GM12875 (cell line): ENCODE measurements around the gene CALML5.

ENCODE experiments used
- H3K4me3 ChIP-seq: one replicate; pipeline ENCODE4 v1.5.1; 2011; ENCODE audit warnings: low read depth, low read length, control low read depth
- CTCF ChIP-seq: IDR thresholded peaks from 2 replicates; pipeline ENCODE4 v1.5.1; 2011; ENCODE audit warnings: low read depth, mild to moderate bottlenecking, control low read depth, inconsistent platforms, low read length, moderate library complexity, borderline replicate concordance; ENCODE audit not compliant: insufficient read depth

Gene CALML5

GRCh38 chr10:5498791-5499492, 428 bp downstream of the CALML5 start:
- no peak for TF ChIP-seq CTCF
- H3K4me3 ChIP-seq: no peak overlapping the region

DNA sequence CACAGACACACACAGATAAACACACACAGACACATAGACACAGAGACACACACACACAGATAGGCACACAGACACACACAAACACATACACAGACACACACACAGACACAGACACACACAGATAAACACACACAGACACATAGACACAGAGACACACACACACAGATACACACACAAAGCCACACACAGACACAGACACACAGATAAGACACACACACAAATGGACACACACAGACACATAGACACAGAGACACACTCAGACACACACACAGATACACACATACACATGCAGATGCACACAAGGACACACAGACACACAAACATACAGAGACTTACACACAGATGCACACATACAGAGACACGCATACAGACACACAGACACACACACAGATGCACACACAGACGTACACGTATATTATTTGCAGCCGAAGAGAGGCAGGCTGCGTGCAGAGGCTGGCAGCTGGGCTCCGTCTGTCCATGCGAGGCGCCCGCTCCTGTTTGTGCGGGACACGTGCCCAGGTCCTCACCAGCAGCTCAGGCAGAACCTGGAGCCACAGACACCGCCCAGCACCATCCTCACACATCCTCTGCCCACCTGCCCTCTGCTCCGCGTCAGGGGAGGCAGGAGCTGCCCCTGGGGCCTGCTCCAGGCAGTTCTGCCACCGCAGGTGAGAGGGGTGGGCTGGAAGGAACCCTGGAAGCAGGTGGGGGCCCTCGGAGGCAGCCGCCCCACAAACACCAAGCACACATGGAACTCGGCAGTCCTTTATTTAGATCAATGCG, 1.2 kb downstream of the CALML5 start:
- H3K4me3 ChIP-seq: no peak overlapping the region
- no peak for TF ChIP-seq CTCF

- no peak overlapping the region for H3K4me3 ChIP-seq
- no peak for TF ChIP-seq CTCF
These were observed 2.1 kb downstream of the CALML5 start for GRCh38 chr10:5497289-5497688.

DNA sequence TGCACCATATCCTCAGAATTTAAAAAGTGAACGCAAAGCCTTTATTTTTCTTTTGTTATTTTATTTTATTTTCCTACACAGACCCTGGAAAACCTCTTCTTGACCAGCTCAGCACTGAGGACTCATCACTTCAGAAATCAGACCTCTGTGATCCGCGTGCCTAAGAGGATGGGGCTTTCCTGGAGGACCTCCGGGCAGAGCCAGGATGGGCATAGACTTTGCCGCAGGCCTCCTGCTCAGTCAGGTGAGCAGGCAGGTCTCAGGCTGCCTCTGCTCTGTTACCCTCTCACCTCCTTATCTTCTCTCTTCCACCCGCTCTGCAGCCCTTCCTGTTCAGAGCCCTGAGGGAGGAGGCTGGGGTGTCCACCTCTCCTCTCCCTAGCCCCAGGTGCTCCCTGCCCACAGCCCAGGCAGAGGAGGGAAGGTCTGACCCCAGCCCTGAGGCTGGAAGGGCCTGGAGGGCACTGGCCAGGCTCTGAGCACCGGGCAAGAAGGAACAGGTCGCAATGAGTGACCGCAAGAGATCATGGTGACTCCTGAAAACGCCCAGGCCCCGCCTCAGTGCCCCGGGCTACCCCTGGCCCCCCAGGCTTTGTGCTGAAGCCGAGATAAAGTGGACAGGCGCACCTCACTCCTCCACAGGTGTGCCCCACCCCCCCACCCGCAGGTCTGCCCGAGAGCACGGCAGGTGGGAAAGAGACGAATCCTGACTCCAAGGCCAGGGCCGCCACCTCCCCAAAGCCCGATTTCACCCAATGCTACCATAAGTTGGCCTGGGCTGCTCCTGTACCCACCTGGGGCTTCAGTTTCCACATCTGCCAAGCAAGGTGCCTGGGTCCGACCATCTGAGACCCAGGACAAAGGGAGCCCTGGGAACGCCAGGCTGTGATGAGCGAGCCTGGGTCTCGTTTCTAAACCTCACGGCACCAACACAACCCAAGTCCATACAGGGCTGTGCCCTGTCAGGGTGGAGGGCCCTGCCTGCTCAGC, 2.8 kb downstream of the CALML5 start:
- no peak overlapping the region for H3K4me3 ChIP-seq
- TF ChIP-seq CTCF: no peak

- TF ChIP-seq CTCF: no peak
These were observed 4.8 kb downstream of the CALML5 start for GRCh38 chr10:5494611-5495010.

DNA sequence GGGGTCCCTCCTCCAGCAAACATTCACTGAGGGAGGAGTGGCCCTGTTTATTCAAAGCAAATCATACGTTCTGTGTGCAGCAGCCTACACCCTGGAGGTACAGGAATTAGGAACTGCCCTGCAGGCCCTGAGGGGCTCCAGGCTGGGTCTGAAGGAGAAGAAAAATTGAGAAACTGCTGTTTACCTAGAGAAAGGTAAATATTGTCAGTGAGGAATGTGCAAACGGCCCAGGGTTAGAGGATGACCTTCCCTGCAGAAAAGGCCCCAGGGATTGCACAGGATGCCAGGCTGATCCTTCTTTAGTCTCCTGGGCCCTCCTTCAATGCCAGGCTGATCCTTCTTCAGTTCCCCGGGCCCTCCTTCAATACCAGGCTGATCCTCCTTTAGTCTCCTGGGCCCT, 5.7 kb downstream of the CALML5 start:
- H3K4me3 ChIP-seq: no peak overlapping the region

More at GRCh38 chr10:5494611-5495010, 4.8 kb downstream of the CALML5 start:
- H3K4me3 ChIP-seq: no peak overlapping the region

More for the DNA sequence above, 5.7 kb downstream of the CALML5 start:
- TF ChIP-seq CTCF: no peak
